Lower leg skin (tissue), 4 donors: ENCODE results near the gene NR6A1. TPM values are rescaled to one million over a fixed set of nuclear protein-coding genes. Genes with fewer than 3 reads are reported as not detected.

ENCODE experiments used
- DNase-seq, 2 donors: peaks; one replicate each; pipeline ENCODE4 v3.0.0-alpha.2; 2019; ENCODE audit warnings: low spot score in 2 of 2
- H3K4me3 ChIP-seq: fragments of 200-600 bp; sonication (generic); 2 replicates; pipeline ENCODE4 v1.5.1; 2017; ENCODE audit warnings: mild to moderate bottlenecking, low read depth; ENCODE audit not compliant: poor library complexity, severe bottlenecking
- CTCF ChIP-seq, 3 donors: fragments of 450-650 bp; IDR thresholded peaks; one replicate each; pipeline ENCODE4 v1.5.1; 2016; ENCODE audit warnings: antibody characterized with exemption in 3 of 3, mild to moderate bottlenecking in 3 of 3, moderate library complexity in 2 of 3
- POLR2A ChIP-seq, 2 donors: fragments of 450-650 bp; IDR thresholded peaks; one replicate each; pipeline ENCODE4 v1.6.1; 2016 to 2017; ENCODE audit warnings: antibody characterized with exemption in 2 of 2, mild to moderate bottlenecking in 1 of 2, moderate library complexity in 1 of 2
- WGBS, 2 donors: methylation state at CpG; one replicate each; pipeline ENCODE4 v1.1.5; 2018; 5-methylcytosine and 5-hydroxymethylcytosine counted together
- intact Hi-C: fragments of 100-400 bp; cut with DNase I; formaldehyde crosslinking; loops from one replicate; pipeline ENCODE4 v1.15.0; 2023; ENCODE audit warnings: low total_unique reads
- total RNA-seq, 4 donors: library from RNA; depleted of rRNA; stranded (reverse); fragments of >200 nt; gene quantifications; one replicate each; pipeline ENCODE4 v1.1.0, GENCODE V29; 2016

Gene NR6A1
- total RNA-seq, 4 donors from 2014 or later: 3.0 to 4.9 (median 3.8) TPM

GRCh38 chr9:124767821-124768220 is 3.3 kb downstream of the NR6A1 start:
- no peak for DNase-seq
- WGBS, 2 donors: 72 to 76% methylated on average over 2 of the region's 2 CpGs
- TF ChIP-seq POLR2A (IDR thresholded peaks at IDR 0.05) (no peak), CTCF (IDR thresholded peaks at IDR 0.05) (no peak)
- intact Hi-C loops: no loop called here
- H3K4me3 ChIP-seq: no peak overlapping the region

- intact Hi-C loops: no loop called here
- WGBS, 2 donors: 67 to 68% methylated on average over 4 of the region's 4 CpGs
- no peak for TF ChIP-seq CTCF (IDR thresholded peaks at IDR 0.05)
- TF ChIP-seq POLR2A (IDR thresholded peaks at IDR 0.05): no peak
- no peak overlapping the region for H3K4me3 ChIP-seq
- DNase-seq: no peak
These were observed 4.1 kb downstream of the NR6A1 start for GRCh38 chr9:124766815-124767554.

GRCh38 chr9:124766326-124766725 is 4.8 kb downstream of the NR6A1 start:
- WGBS, 2 donors: 91 to 98% methylated on average over 1 of the region's 1 CpG
- TF ChIP-seq POLR2A (IDR thresholded peaks at IDR 0.05) (no peak), CTCF (IDR thresholded peaks at IDR 0.05) (no peak)
- H3K4me3 ChIP-seq: no peak overlapping the region
- no peak for DNase-seq
- intact Hi-C loops: no loop called here

- no peak for DNase-seq
- intact Hi-C loops: no loop called here
- H3K4me3 ChIP-seq: no peak overlapping the region
- 89 to 90% methylated on average over 6 of the region's 6 CpGs for WGBS, 2 donors
- no peak for TF ChIP-seq POLR2A (IDR thresholded peaks at IDR 0.05)
- TF ChIP-seq CTCF (IDR thresholded peaks at IDR 0.05): no peak
These were observed 5.7 kb downstream of the NR6A1 start for GRCh38 chr9:124765439-124765835.

GRCh38 chr9:124764774-124765438 is 6.2 kb downstream of the NR6A1 start:
- no peak for DNase-seq
- H3K4me3 ChIP-seq: no peak overlapping the region
- 87 to 88% methylated on average over 6 of the region's 6 CpGs for WGBS, 2 donors
- TF ChIP-seq POLR2A (IDR thresholded peaks at IDR 0.05): no peak
- TF ChIP-seq CTCF (IDR thresholded peaks at IDR 0.05): no peak
- intact Hi-C loops: no loop called here
